Endothelial cell of umbilical vein (primary cell): ENCODE measurements around the gene LMO7. TPM values are rescaled to one million over a fixed set of nuclear protein-coding genes. Genes with fewer than 3 reads are reported as not detected.

Experiments
- BruUV-seq: library from RNA; stranded (reverse); fragments of 400-500 nt; replicated peaks from 2 replicates; lab custom pipeline; 2021; lab: Mats Ljungman, UMichigan
- CTCF ChIA-PET: fragments of 300-600, 350-600 bp; sonication (Branson Sonifier 250); formaldehyde crosslinking; loops from one replicate; lab custom pipeline; 2021; ENCODE audit warnings: antibody characterized with exemption, inconsistent platforms; lab: Charles Lee
- POLR2A ChIA-PET: fragments of 300-600, 350-600 bp; sonication (Branson Sonifier 250); formaldehyde crosslinking; loops from one replicate; lab custom pipeline; 2021; ENCODE audit warnings: antibody characterized with exemption, inconsistent platforms; lab: Charles Lee
- DNase-seq: peaks from one replicate; pipeline ENCODE4 v3.0.0-alpha.2; 2011; ENCODE audit warnings: low read depth, low spot score
- FAIRE-seq: peaks from 2 replicates; lab custom pipeline; 2011; peaks lifted over from hg19 to GRCh38; lab: Jason Lieb, UNC
- H2AFZ ChIP-seq: 2 replicates; pipeline ENCODE4 v1.6.0; 2012; ENCODE audit warnings: low read depth, low read length, control low read depth, inconsistent platforms
- H3K27ac ChIP-seq: 2 replicates; pipeline ENCODE4 v1.5.1; 2011; ENCODE audit warnings: low read depth, mild to moderate bottlenecking, control low read depth, low read length, moderate library complexity; ENCODE audit not compliant: insufficient read depth
- H3K27me3 ChIP-seq, 2 experiments: 2 replicates each; pipeline versions ENCODE4 v1.6.0 to v1.6.1; 2011; ENCODE audit warnings: low read length in 2 of 2, mixed read lengths in 1 of 2; ENCODE audit not compliant: control insufficient read depth in 2 of 2, insufficient read depth in 2 of 2
- H3K36me3 ChIP-seq, 2 experiments: 2 replicates in 1 of 2; 3 replicates in 1 of 2; pipeline ENCODE4 v1.5.1; 2011; ENCODE audit warnings: low read length in 2 of 2, mild to moderate bottlenecking in 1 of 2, moderate library complexity in 1 of 2; ENCODE audit not compliant: control insufficient read depth in 2 of 2, insufficient read depth in 2 of 2; ENCODE audit errors: extremely low read depth in 1 of 2
- H3K4me1 ChIP-seq: 3 replicates; pipeline ENCODE4 v1.5.1; 2011; ENCODE audit warnings: mild to moderate bottlenecking, low read length; ENCODE audit not compliant: control insufficient read depth, insufficient read depth; ENCODE audit errors: extremely low read depth
- H3K4me2 ChIP-seq: 2 replicates; pipeline ENCODE4 v1.6.1; 2011; ENCODE audit warnings: low read length, control low read depth, mixed read lengths; ENCODE audit not compliant: insufficient read depth
- H3K4me3 ChIP-seq, 3 experiments: fragments of 200-600 bp in 1 of 3; sonication (generic), shearing (Covaris generic) in 1 of 3; replicated peaks in 1 of 3; 2 replicates each; pipeline ENCODE4 v1.5.1; 2011 to 2016; ENCODE audit warnings: control low read depth in 3 of 3, low read length in 3 of 3, mild to moderate bottlenecking in 2 of 3, inconsistent platforms in 1 of 3, low read depth in 1 of 3, moderate library complexity in 1 of 3; ENCODE audit not compliant: insufficient read depth in 1 of 3
- H3K79me2 ChIP-seq: 2 replicates; pipeline ENCODE4 v1.6.0; 2012; ENCODE audit warnings: low read length, inconsistent platforms; ENCODE audit not compliant: control insufficient read depth, insufficient read depth
- H3K9ac ChIP-seq: replicated peaks from 2 replicates; pipeline ENCODE3; 2011; ENCODE audit warnings: low read length, control low read depth; ENCODE audit not compliant: insufficient read depth; ENCODE audit errors: extremely low read depth
- H3K9me1 ChIP-seq: replicated peaks from 3 replicates; pipeline ENCODE4 v1.6.0; 2011; ENCODE audit warnings: mild to moderate bottlenecking, low read length; ENCODE audit not compliant: control insufficient read depth, insufficient read depth; ENCODE audit errors: extremely low read depth
- H3K9me3 ChIP-seq: replicated peaks from 2 replicates; pipeline ENCODE4 v1.5.1; 2012; ENCODE audit warnings: low read length, inconsistent platforms; ENCODE audit not compliant: control insufficient read depth, insufficient read depth
- H4K20me1 ChIP-seq: replicated peaks from 2 replicates; pipeline ENCODE3; 2011; ENCODE audit warnings: mild to moderate bottlenecking, low read length; ENCODE audit not compliant: control insufficient read depth, insufficient read depth; ENCODE audit errors: extremely low read depth
- CTCF ChIP-seq, 2 donors: IDR thresholded peaks; 1 replicate in 1 of 2; 2 replicates in 1 of 2; pipeline ENCODE4 v1.5.1; 2011; ENCODE audit warnings: low read length in 2 of 2, mild to moderate bottlenecking in 2 of 2, moderate library complexity in 2 of 2, control low read depth in 1 of 2, inconsistent platforms in 1 of 2, low read depth in 1 of 2; ENCODE audit not compliant: insufficient read depth in 1 of 2; ENCODE audit errors: extremely low read depth in 1 of 2
- EZH2 ChIP-seq: IDR thresholded peaks from 2 replicates; pipeline ENCODE4 v1.6.1; 2012; ENCODE audit warnings: borderline replicate concordance, low read depth, mild to moderate bottlenecking, moderate library complexity, low read length, inconsistent platforms; ENCODE audit not compliant: severe bottlenecking
- FOS ChIP-seq: IDR thresholded peaks from 2 replicates; pipeline ENCODE4 v1.6.1; 2011; ENCODE audit warnings: mild to moderate bottlenecking, low read length, moderate library complexity, borderline replicate concordance; ENCODE audit not compliant: insufficient read depth
- dilution Hi-C: fragments of 300-500 bp; cut with MboI; formaldehyde crosslinking; loops from one replicate; pipeline ENCODE4 v1.15.0; 2019; ENCODE audit warnings: low sequenced_read_pairs; ENCODE audit not compliant: extremely low pct_ligation_motif_present
- intact Hi-C: fragments of 100-400 bp; cut with micrococcal nuclease; formaldehyde crosslinking; loops from one replicate; pipeline ENCODE4 v1.10.0; 2022
- polyA plus RNA-seq, 4 experiments: library from polyadenylated mRNA; depleted of rRNA in 3 of 4; stranded (reverse) in 3 of 4; unstranded in 1 of 4; fragments of >200 nt; gene quantifications; 2 replicates each; pipeline versions ENCODE4 v1.2.1 to v1.2.3, GENCODE V29; 2011 to 2012; ENCODE audit warnings: missing spikeins in 1 of 4
- total RNA-seq: library from RNA; stranded (reverse); gene quantifications from 2 replicates; pipeline ENCODE4 v1.2.3, GENCODE V29; 2021

Gene LMO7
- total and polyA plus RNA-seq, 2 donors (not counting 3 experiments of a cell fraction or from before 2014, with no cell fraction given), result 10.5 to 21.1 TPM

GRCh38 chr13:75876142-75877050 is 240.3 kb downstream of the LMO7 start:
- Histone ChIP-seq H4K20me1 (no peaks in the 10 kb centered on the region), H2AFZ (peak overlapping the region; percentile 10), H3K4me3 (no peak overlapping the region), H3K9me3 (no peaks in the 10 kb centered on the region), H3K27me3 (peaks cover 0 to 2% of the 10 kb centered on the region in 2 experiments), H3K36me3 (no peaks in the 10 kb centered on the region), H3K9me1 (no peaks in the 10 kb centered on the region), H3K27ac (no peak overlapping the region), H3K79me2 (no peaks in the 10 kb centered on the region), H3K4me2 (no peak overlapping the region), H3K4me1 (no peaks in the 10 kb centered on the region), H3K9ac (no peak overlapping the region)
- CTCF ChIA-PET, result interaction anchor here (0.6 to 6.4 kb wide), 37 partner anchors 9 to 1601 kb away, joined by 3 to 78 read pairs (median 5); no protein-coding TSS in a partner anchor
- FAIRE-seq (peak; percentile 89), DNase-seq (peak; percentile 74)
- POLR2A ChIA-PET, result no interaction called here
- dilution Hi-C loops (no loop called here), intact Hi-C loops (loop anchor here (1.0 to 10.0 kb wide), 8 partner anchors 143 to 1104 kb away; partner anchors contain the start of gene KCTD12)
- TF ChIP-seq CTCF (IDR thresholded peaks at IDR 0.05; ENCODE audit: extremely low read depth in 1 of 2, insufficient read depth in 1 of 2, low read depth in 1 of 2, low read length in 2 of 2) (peak; percentile 76 to 78), FOS (no peak), EZH2 (no peak)
- no TSS peak for BruUV-seq
